HFFc6 (cell line): Measurements from ENCODE around the gene PIAS3. TPM values are rescaled to one million over a fixed set of nuclear protein-coding genes. Genes with fewer than 3 reads are reported as not detected.
A peak's percentile ranks its signal among the peaks of the same experiment; 100 is the strongest.

Experiments
- DNase-seq: peaks from one replicate; pipeline ENCODE4 v3.0.0-alpha.2; 2018
- H3K27ac Mint-ChIP-seq: 2 replicates; pipeline ENCODE4 v1.8.0; 2020; ENCODE audit warnings: mild to moderate bottlenecking, mixed read lengths
- H3K27me3 Mint-ChIP-seq: 2 replicates; pipeline ENCODE4 v1.8.0; 2021; ENCODE audit warnings: mild to moderate bottlenecking, moderate library complexity, mixed read lengths; ENCODE audit not compliant: insufficient read depth
- H3K36me3 Mint-ChIP-seq: 2 replicates; pipeline ENCODE4 v1.8.0; 2021; ENCODE audit warnings: low read depth, mixed read lengths
- H3K4me1 Mint-ChIP-seq: 2 replicates; pipeline ENCODE4 v1.8.0; 2020; ENCODE audit warnings: low read depth, mixed read lengths
- H3K4me3 Mint-ChIP-seq: 2 replicates; pipeline ENCODE4 v1.8.0; 2020; ENCODE audit warnings: mild to moderate bottlenecking, moderate library complexity, mixed read lengths
- H3K9me3 Mint-ChIP-seq: 2 replicates; pipeline ENCODE4 v1.8.0; 2020; ENCODE audit warnings: mild to moderate bottlenecking, mixed read lengths
- total RNA-seq, 6 experiments: library from RNA; stranded (reverse); fragmentation: NEBNext Ultra II Directional; extraction: Animal tissue kit (Norgen Biotek cat#: 25700); gene quantifications; 2 replicates in 1 of 6; 3 replicates in 5 of 6; pipeline ENCODE4 v1.2.3, GENCODE V29; 2021
- TF ChIP-seq, protein P1 (sequence below): fragments of 200-600 bp; sonication (generic); IDR thresholded peaks from 2 replicates; pipeline ENCODE4 v1.5.0; 2021; ENCODE audit warnings: antibody characterized with exemption, mild to moderate bottlenecking

The PIAS3 gene
- total RNA-seq, 6 experiments from 2014 or later = 45.2 to 53.8 (median 51.6) TPM

- Mint-ChIP-seq H3K9me3 (no peaks in the 10 kb centered on the region), H3K36me3 (peaks cover 14% of the 10 kb centered on the region; the same call in 1 of the 2 replicates), H3K27me3 (peaks cover 9% of the 10 kb centered on the region), H3K4me1 (peaks cover 18% of the 10 kb centered on the region), H3K4me3 (peak overlapping the region; percentile 98), H3K27ac (peak overlapping the region; percentile 91)
- TF ChIP-seq, protein P1, sequence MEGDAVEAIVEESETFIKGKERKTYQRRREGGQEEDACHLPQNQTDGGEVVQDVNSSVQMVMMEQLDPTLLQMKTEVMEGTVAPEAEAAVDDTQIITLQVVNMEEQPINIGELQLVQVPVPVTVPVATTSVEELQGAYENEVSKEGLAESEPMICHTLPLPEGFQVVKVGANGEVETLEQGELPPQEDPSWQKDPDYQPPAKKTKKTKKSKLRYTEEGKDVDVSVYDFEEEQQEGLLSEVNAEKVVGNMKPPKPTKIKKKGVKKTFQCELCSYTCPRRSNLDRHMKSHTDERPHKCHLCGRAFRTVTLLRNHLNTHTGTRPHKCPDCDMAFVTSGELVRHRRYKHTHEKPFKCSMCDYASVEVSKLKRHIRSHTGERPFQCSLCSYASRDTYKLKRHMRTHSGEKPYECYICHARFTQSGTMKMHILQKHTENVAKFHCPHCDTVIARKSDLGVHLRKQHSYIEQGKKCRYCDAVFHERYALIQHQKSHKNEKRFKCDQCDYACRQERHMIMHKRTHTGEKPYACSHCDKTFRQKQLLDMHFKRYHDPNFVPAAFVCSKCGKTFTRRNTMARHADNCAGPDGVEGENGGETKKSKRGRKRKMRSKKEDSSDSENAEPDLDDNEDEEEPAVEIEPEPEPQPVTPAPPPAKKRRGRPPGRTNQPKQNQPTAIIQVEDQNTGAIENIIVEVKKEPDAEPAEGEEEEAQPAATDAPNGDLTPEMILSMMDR = peak; percentile 20
- DNase-seq = peak; percentile 78
These were observed 676 bp upstream of the PIAS3 start for GRCh38 chr1:145859491-145860023.

DNA sequence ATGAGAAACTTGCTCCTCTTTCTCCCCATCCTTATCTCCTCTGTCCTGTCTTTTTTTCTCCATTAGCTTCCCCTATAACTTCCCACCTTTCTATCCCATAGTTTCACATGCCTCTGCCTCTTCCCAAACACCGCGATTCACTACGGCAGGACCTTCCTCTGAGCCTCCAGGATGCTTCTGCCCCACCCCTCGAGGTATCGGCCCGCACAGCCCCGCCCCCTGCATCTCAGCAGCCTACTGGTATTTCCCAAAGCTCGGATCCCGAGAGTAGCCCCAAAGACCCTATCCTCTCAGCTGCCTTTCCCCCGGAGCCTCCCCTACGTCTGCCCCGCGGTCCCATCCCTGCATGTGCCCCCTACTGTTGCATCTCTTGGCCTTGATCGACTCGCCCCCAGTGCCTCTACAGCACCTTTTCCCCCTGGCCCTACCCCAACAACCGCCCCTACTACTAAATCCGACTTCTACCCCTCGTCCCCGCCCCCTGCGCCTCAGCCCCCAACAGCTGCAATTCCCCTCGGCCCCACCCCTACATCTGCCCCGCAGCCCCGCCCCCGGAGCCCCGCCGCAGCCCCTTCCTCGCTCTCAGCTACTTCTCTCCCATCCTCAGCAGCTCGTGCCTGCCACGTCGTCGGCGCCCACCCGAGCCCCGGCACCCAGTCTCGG, 512 bp downstream of the PIAS3 start:
- peak overlapping the region; percentile 18 for H3K27ac Mint-ChIP-seq
- TF ChIP-seq, protein P1 = no peak
- no peak for DNase-seq
- H3K9me3 Mint-ChIP-seq = no peaks in the 10 kb centered on the region
- peaks cover 4% of the 10 kb centered on the region for H3K27me3 Mint-ChIP-seq
- peaks cover 14% of the 10 kb centered on the region; the same call in 1 of the 2 replicates for H3K36me3 Mint-ChIP-seq
- peak overlapping the region; percentile 98 for H3K4me3 Mint-ChIP-seq
- H3K4me1 Mint-ChIP-seq = peaks cover 18% of the 10 kb centered on the region

DNA sequence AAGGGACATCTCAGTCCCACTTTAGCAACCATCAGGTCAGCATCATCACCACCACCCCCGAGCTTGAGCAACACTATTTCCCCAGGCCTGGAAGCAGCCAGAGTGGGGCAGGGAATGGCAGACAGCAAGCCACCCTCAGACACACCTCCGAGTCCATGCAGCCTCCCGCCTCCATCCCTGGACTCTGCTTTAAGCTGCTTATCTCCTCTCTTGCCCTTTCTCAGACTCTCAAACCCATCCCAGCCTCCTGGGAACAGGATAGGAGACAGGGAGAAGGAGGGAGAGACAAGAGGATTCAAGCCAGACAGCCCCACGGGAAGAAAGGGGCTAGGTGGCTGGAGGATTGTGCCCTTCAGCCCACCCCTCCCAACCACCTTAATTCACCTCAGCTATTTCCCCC, 1.7 kb downstream of the PIAS3 start:
- TF ChIP-seq, protein P1 = no peak
- Mint-ChIP-seq H3K27me3 (peaks cover 1% of the 10 kb centered on the region), H3K9me3 (no peaks in the 10 kb centered on the region), H3K4me3 (peak overlapping the region; percentile 13; the same call in 1 of the 2 replicates), H3K27ac (no peak overlapping the region), H3K4me1 (peaks cover 18% of the 10 kb centered on the region), H3K36me3 (peaks cover 19% of the 10 kb centered on the region; the same call in 1 of the 2 replicates)
- DNase-seq = no peak

GRCh38 chr1:145855426-145855948, 3.4 kb downstream of the PIAS3 start:
- no peak for DNase-seq
- H3K27ac Mint-ChIP-seq = 0 out of 2 replicates have a peak overlapping the region, but pooled peaks have one; percentile 25
- no peak overlapping the region for H3K4me3 Mint-ChIP-seq
- peaks cover 24% of the 10 kb centered on the region for H3K4me1 Mint-ChIP-seq
- H3K27me3 Mint-ChIP-seq = peaks cover 1% of the 10 kb centered on the region
- no peaks in the 10 kb centered on the region for H3K9me3 Mint-ChIP-seq
- peaks cover 26% of the 10 kb centered on the region for H3K36me3 Mint-ChIP-seq
- TF ChIP-seq, protein P1 = no peak

- peak overlapping the region; percentile 16; the same call in 1 of the 2 replicates for H3K4me3 Mint-ChIP-seq
- peak; percentile 50 for DNase-seq
- H3K9me3 Mint-ChIP-seq = no peaks in the 10 kb centered on the region
- H3K27me3 Mint-ChIP-seq = peaks cover 4% of the 10 kb centered on the region; the same call in 1 of the 2 replicates
- TF ChIP-seq, protein P1 = peak; percentile 82
- H3K27ac Mint-ChIP-seq = peak overlapping the region; percentile 80
- peaks cover 19% of the 10 kb centered on the region for H3K36me3 Mint-ChIP-seq
- peaks cover 32% of the 10 kb centered on the region for H3K4me1 Mint-ChIP-seq
These were observed 9.3 kb downstream of the PIAS3 start for GRCh38 chr1:145849356-145850160.
